ENCODE measurements around the gene CDHR3.

Gene CDHR3

DNA sequence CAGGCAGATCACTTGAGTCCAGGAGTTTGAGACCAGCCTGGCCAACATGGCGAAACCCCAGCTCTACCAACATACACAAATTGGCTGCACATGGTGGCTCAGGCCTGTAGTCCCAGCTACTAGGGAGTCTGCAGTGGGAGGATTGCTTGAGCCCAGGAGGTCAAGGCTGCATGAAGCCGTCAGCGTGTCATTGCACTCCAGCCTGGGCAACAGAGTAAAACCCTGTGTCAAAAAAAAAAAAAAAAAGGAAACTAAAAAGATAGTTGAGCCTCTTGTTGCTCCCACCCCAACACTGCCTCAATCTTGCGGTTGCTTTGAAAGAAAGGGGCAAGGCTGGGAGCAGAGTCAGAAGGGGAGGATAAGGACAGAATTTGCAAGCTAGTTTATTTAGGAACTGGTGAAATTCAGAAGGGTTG is 79.1 kb downstream of the CDHR3 start:
- Histone ChIP-seq H3K27ac (ENCODE audit: extremely low read depth, low read depth, low read length) (no peak overlapping the region), H3K36me3 (ENCODE audit: control insufficient read depth in 2 of 2, insufficient read depth in 1 of 2, low read length in 2 of 2) (no peaks in the 10 kb centered on the region), H3K4me1 (ENCODE audit: control insufficient read depth, insufficient read depth, low read length) (0 out of 2 replicates have a peak, but pooled peaks cover 2% of the 10 kb centered on the region), H3K4me3 (ENCODE audit: low read depth, low read length) (no peak overlapping the region), H3K9me3 (ENCODE audit: control insufficient read depth, insufficient read depth, low read depth, low read length) (no peaks in the 10 kb centered on the region)
- CTCF ChIA-PET: interaction anchor here (0.6 to 5.6 kb wide), 43 partner anchors 13 to 1140 kb away, joined by 3 to 63 read pairs (median 4); no protein-coding TSS in a partner anchor
- TF ChIP-seq PRDM1 (tag by site-specific recombination; IDR thresholded peaks at IDR 0.05) (no peak), YY2 (tag by site-specific recombination; IDR thresholded peaks at IDR 0.05) (no peak), ZNF514 (tag by site-specific recombination; IDR thresholded peaks at IDR 0.05) (no peak), ZNF549 (tag by site-specific recombination; IDR thresholded peaks at IDR 0.05) (no peak), ZFP3 (tag by site-specific recombination; IDR thresholded peaks at IDR 0.05; ENCODE audit: low read depth) (no peak), SP3 (tag by site-specific recombination; IDR thresholded peaks at IDR 0.05) (no peak), ZNF664 (tag by site-specific recombination; IDR thresholded peaks at IDR 0.05) (no peak), ZNF561 (tag by site-specific recombination; IDR thresholded peaks at IDR 0.05; ENCODE audit: borderline replicate concordance) (no peak)
- TF ChIP-seq, protein P1, sequence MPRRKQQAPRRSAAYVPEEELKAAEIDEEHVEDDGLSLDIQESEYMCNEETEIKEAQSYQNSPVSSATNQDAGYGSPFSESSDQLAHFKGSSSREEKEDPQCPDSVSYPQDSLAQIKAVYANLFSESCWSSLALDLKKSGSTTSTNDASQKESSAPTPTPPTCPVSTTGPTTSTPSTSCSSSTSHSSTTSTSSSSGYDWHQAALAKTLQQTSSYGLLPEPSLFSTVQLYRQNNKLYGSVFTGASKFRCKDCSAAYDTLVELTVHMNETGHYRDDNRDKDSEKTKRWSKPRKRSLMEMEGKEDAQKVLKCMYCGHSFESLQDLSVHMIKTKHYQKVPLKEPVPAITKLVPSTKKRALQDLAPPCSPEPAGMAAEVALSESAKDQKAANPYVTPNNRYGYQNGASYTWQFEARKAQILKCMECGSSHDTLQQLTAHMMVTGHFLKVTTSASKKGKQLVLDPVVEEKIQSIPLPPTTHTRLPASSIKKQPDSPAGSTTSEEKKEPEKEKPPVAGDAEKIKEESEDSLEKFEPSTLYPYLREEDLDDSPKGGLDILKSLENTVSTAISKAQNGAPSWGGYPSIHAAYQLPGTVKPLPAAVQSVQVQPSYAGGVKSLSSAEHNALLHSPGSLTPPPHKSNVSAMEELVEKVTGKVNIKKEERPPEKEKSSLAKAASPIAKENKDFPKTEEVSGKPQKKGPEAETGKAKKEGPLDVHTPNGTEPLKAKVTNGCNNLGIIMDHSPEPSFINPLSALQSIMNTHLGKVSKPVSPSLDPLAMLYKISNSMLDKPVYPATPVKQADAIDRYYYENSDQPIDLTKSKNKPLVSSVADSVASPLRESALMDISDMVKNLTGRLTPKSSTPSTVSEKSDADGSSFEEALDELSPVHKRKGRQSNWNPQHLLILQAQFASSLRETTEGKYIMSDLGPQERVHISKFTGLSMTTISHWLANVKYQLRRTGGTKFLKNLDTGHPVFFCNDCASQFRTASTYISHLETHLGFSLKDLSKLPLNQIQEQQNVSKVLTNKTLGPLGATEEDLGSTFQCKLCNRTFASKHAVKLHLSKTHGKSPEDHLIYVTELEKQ (tag by site-specific recombination; IDR thresholded peaks at IDR 0.05; ENCODE audit: borderline replicate concordance): no peak
- TF ChIP-seq, protein P2, sequence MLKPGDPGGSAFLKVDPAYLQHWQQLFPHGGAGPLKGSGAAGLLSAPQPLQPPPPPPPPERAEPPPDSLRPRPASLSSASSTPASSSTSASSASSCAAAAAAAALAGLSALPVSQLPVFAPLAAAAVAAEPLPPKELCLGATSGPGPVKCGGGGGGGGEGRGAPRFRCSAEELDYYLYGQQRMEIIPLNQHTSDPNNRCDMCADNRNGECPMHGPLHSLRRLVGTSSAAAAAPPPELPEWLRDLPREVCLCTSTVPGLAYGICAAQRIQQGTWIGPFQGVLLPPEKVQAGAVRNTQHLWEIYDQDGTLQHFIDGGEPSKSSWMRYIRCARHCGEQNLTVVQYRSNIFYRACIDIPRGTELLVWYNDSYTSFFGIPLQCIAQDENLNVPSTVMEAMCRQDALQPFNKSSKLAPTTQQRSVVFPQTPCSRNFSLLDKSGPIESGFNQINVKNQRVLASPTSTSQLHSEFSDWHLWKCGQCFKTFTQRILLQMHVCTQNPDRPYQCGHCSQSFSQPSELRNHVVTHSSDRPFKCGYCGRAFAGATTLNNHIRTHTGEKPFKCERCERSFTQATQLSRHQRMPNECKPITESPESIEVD (tag by site-specific recombination; IDR thresholded peaks at IDR 0.05): no peak
- TF ChIP-seq, protein P3, sequence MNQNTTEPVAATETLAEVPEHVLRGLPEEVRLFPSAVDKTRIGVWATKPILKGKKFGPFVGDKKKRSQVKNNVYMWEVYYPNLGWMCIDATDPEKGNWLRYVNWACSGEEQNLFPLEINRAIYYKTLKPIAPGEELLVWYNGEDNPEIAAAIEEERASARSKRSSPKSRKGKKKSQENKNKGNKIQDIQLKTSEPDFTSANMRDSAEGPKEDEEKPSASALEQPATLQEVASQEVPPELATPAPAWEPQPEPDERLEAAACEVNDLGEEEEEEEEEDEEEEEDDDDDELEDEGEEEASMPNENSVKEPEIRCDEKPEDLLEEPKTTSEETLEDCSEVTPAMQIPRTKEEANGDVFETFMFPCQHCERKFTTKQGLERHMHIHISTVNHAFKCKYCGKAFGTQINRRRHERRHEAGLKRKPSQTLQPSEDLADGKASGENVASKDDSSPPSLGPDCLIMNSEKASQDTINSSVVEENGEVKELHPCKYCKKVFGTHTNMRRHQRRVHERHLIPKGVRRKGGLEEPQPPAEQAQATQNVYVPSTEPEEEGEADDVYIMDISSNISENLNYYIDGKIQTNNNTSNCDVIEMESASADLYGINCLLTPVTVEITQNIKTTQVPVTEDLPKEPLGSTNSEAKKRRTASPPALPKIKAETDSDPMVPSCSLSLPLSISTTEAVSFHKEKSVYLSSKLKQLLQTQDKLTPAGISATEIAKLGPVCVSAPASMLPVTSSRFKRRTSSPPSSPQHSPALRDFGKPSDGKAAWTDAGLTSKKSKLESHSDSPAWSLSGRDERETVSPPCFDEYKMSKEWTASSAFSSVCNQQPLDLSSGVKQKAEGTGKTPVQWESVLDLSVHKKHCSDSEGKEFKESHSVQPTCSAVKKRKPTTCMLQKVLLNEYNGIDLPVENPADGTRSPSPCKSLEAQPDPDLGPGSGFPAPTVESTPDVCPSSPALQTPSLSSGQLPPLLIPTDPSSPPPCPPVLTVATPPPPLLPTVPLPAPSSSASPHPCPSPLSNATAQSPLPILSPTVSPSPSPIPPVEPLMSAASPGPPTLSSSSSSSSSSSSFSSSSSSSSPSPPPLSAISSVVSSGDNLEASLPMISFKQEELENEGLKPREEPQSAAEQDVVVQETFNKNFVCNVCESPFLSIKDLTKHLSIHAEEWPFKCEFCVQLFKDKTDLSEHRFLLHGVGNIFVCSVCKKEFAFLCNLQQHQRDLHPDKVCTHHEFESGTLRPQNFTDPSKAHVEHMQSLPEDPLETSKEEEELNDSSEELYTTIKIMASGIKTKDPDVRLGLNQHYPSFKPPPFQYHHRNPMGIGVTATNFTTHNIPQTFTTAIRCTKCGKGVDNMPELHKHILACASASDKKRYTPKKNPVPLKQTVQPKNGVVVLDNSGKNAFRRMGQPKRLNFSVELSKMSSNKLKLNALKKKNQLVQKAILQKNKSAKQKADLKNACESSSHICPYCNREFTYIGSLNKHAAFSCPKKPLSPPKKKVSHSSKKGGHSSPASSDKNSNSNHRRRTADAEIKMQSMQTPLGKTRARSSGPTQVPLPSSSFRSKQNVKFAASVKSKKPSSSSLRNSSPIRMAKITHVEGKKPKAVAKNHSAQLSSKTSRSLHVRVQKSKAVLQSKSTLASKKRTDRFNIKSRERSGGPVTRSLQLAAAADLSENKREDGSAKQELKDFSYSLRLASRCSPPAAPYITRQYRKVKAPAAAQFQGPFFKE (tag by site-specific recombination; IDR thresholded peaks at IDR 0.05; ENCODE audit: borderline replicate concordance): no peak
- POLR2A ChIA-PET: interaction anchor here (0.7 kb wide), 1 partner anchor 13 kb away, joined by 3 read pairs; no protein-coding TSS in a partner anchor

DNA sequence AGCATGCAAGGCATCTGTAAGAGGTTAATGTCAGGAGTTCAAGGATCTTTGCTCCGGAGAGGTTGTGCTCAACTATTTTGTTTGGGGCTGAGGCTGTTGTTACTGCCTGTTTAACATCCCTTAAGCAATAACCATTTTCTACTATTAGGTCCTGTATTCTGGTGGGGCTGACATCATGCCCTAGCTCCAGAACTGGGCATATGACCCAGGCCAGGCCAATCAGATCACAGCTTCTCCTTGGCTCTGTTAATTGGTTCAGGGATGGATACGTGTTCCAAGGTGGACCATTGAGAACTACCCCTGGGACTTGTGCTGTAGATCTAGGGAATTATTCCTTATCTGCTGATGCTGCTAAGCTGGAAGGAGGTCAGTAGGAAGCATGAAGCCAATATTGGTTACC is 82.1 kb downstream of the CDHR3 start:
- Histone ChIP-seq H3K36me3 (ENCODE audit: control insufficient read depth in 2 of 2, insufficient read depth in 1 of 2, low read length in 2 of 2) (no peaks in the 10 kb centered on the region), H3K4me3 (ENCODE audit: low read depth, low read length) (no peak overlapping the region), H3K9me3 (ENCODE audit: control insufficient read depth, insufficient read depth, low read depth, low read length) (no peaks in the 10 kb centered on the region), H3K4me1 (ENCODE audit: control insufficient read depth, insufficient read depth, low read length) (peaks cover 5% of the 10 kb centered on the region; the same call in 1 of the 2 replicates), H3K27ac (ENCODE audit: extremely low read depth, low read depth, low read length) (no peak overlapping the region)
- CTCF ChIA-PET: interaction anchor here (0.6 to 5.6 kb wide), 10 partner anchors 12 to 393 kb away, joined by 3 to 63 read pairs (median 4); no protein-coding TSS in a partner anchor
- TF ChIP-seq, protein P4, sequence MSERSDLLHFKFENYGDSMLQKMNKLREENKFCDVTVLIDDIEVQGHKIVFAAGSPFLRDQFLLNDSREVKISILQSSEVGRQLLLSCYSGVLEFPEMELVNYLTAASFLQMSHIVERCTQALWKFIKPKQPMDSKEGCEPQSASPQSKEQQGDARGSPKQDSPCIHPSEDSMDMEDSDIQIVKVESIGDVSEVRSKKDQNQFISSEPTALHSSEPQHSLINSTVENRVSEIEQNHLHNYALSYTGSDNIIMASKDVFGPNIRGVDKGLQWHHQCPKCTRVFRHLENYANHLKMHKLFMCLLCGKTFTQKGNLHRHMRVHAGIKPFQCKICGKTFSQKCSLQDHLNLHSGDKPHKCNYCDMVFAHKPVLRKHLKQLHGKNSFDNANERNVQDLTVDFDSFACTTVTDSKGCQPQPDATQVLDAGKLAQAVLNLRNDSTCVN (tag by site-specific recombination; optimal IDR thresholded peaks at IDR 0.05): no peak
- TF ChIP-seq SCRT1 (tag by site-specific recombination; IDR thresholded peaks at IDR 0.05; ENCODE audit: borderline replicate concordance) (no peak), ZNF76 (tag by site-specific recombination; IDR thresholded peaks at IDR 0.05; ENCODE audit: borderline replicate concordance, low read depth) (no peak), ZNF514 (tag by site-specific recombination; IDR thresholded peaks at IDR 0.05) (no peak), ZNF558 (tag by site-specific recombination; IDR thresholded peaks at IDR 0.05) (no peak), ZNF707 (tag by site-specific recombination; IDR thresholded peaks at IDR 0.05) (no peak), OSR2 (tag by site-specific recombination; IDR thresholded peaks at IDR 0.05) (no peak), ZSCAN23 (tag by site-specific recombination; IDR thresholded peaks at IDR 0.05) (no peak)
- TF ChIP-seq, protein P5, sequence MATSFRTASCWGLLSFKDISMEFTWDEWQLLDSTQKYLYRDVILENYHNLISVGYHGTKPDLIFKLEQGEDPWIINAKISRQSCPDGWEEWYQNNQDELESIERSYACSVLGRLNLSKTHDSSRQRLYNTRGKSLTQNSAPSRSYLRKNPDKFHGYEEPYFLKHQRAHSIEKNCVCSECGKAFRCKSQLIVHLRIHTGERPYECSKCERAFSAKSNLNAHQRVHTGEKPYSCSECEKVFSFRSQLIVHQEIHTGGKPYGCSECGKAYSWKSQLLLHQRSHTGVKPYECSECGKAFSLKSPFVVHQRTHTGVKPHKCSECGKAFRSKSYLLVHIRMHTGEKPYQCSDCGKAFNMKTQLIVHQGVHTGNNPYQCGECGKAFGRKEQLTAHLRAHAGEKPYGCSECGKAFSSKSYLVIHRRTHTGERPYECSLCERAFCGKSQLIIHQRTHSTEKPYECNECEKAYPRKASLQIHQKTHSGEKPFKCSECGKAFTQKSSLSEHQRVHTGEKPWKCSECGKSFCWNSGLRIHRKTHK (tag by site-specific recombination; IDR thresholded peaks at IDR 0.05): no peak
- POLR2A ChIA-PET: no interaction called here

Measured in HEK293 (cell line).